SJCRH30 (cell line): ENCODE data around the gene AKAP9. TPM values are rescaled to one million over a fixed set of nuclear protein-coding genes. Genes with fewer than 3 reads are reported as not detected.
"Not testable (repeated sequence)": the region's sequence is repeated elsewhere in the genome, so short reads cannot be mapped to it uniquely, and the experiment has no call there.

ENCODE experiments used
- DNase-seq, 2 experiments: peaks; one replicate each; pipeline ENCODE4 v3.0.0-alpha.2; 2015 to 2020
- H3K27ac ChIP-seq: fragments of 250-450 bp; sonication (Bioruptor Pico); 2 replicates; pipeline ENCODE4 v1.5.1; 2020; ENCODE audit warnings: mild to moderate bottlenecking, moderate library complexity
- H3K27me3 ChIP-seq: fragments of 250-450 bp; sonication (Bioruptor Pico); 2 replicates; pipeline ENCODE4 v1.5.1; 2020; ENCODE audit warnings: mild to moderate bottlenecking, moderate library complexity
- H3K36me3 ChIP-seq: fragments of 250-450 bp; sonication (Bioruptor Pico); 2 replicates; pipeline ENCODE4 v1.5.1; 2020; ENCODE audit warnings: mild to moderate bottlenecking, moderate library complexity
- H3K4me1 ChIP-seq: fragments of 250-450 bp; sonication (Bioruptor Pico); 2 replicates; pipeline ENCODE4 v1.5.1; 2020; ENCODE audit warnings: mild to moderate bottlenecking, moderate library complexity
- H3K4me3 ChIP-seq: fragments of 250-450 bp; sonication (Bioruptor Pico); 2 replicates; pipeline ENCODE4 v1.5.1; 2020; ENCODE audit warnings: mild to moderate bottlenecking, moderate library complexity
- H3K9me3 ChIP-seq: fragments of 250-450 bp; sonication (Bioruptor Pico); replicated peaks from 2 replicates; pipeline ENCODE4 v1.5.1; 2020; ENCODE audit warnings: mild to moderate bottlenecking, moderate library complexity
- total RNA-seq: library from RNA; depleted of rRNA; stranded (reverse); fragments of >200 nt; shearing (Covaris generic); gene quantifications from 2 replicates; pipeline ENCODE4 v1.2.3, GENCODE V29; 2014; rRNA removed

The AKAP9 gene
- 49.8 and 69.9 TPM in 2 replicates for total RNA-seq

DNA sequence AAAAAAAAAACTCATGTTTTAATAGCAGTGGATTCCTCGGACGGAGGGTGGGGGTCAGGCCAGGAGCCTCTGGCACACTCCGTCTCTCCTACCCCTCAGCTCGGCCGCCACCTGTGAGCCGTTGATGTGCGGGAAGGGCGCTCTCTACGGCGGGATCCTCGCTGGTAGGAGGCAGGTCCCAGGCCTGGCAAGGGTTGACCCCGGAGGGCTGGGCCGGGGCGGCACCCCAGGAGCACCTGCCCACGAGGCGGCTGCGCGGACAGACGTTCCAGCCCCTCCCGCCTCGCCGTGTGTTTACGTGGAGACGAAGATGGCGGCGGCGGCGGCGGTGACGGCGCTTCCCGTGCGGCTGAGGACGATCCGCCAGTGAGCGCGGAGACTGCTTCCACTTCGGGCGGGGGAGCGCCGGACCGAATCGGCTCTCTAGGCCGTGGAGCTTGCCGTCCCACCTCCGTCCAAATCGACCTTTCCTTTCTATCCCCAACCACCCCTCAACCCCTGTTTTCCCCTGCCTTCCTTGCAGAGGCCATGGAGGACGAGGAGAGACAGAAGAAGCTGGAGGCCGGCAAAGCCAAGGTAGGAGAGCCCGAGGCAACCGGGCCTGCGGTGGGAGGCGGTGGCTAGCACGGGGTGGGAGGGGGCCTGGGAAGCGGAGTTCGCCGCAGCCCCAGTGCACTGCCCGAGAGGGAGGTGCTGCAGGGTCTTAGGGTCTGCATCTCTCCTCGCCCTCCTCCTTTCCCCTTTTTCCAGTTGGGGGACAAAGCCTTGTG is at the start of gene AKAP9:
AKAP9 (plus strand) TSS at position 291 of the 770 bp plus-strand sequence; CDS start at position 529, 238 bp downstream.
- peak within 1 kb of the TSS; percentile 92 for H3K27ac ChIP-seq
- no peaks in the 10 kb centered on the region for H3K36me3 ChIP-seq
- H3K4me3 ChIP-seq = peak within 1 kb of the TSS; percentile 94
- no peaks in the 10 kb centered on the region for H3K27me3 ChIP-seq
- H3K4me1 ChIP-seq = peaks cover 11% of the 10 kb centered on the region
- H3K9me3 ChIP-seq = no peaks in the 10 kb centered on the region
- DNase-seq = peak; percentile 89 to 90

DNA sequence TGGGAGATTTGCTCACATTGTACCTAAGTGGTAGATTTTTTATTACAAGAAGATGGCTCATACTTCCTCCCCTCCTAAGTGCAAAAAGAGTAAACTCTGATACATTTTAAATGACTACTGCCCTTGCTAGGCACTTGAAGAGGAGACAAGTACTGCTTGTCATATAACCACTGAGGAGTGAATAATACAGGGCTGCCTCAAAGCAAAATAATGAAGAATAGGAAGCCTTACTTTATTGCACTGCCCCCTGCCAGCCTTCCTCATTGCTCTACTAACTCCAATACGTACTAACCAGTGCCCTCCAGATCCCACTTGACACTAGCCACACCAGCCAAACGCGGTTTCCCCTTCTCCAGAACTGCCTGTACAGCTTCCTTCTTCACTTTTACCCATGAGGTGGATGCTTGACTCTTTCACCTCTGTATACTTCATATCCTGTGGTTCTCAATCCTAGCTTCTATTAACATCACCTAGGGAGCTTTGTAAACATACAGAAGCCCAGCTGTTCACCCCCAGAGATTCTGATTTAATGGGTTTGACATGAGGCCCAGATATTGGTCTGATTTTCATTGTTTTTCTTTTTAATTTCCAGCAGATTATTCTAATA is 48.5 kb upstream of the AKAP9 start:
- Histone ChIP-seq H3K27ac (peak overlapping the region; percentile 3; the same call in 1 of the 2 replicates), H3K27me3 (no peaks in the 10 kb centered on the region), H3K4me1 (peaks cover 20% of the 10 kb centered on the region), H3K36me3 (no peaks in the 10 kb centered on the region), H3K4me3 (no peak overlapping the region), H3K9me3 (no peaks in the 10 kb centered on the region)
- DNase-seq = peak in 1 of 2 experiments; percentile 47

GRCh38 chr7:91892821-91893340 is 47.8 kb upstream of the AKAP9 start:
- no peak overlapping the region for H3K4me3 ChIP-seq
- peaks cover 20% of the 10 kb centered on the region for H3K4me1 ChIP-seq
- peak; percentile 57 to 80 for DNase-seq
- no peaks in the 10 kb centered on the region for H3K36me3 ChIP-seq
- H3K27ac ChIP-seq = peak overlapping the region; percentile 3; the same call in 1 of the 2 replicates
- no peaks in the 10 kb centered on the region for H3K9me3 ChIP-seq
- no peaks in the 10 kb centered on the region for H3K27me3 ChIP-seq

- not testable (repeated sequence) for H3K9me3 ChIP-seq, H3K36me3 ChIP-seq, DNase-seq, H3K27ac ChIP-seq, H3K4me3 ChIP-seq, H3K27me3 ChIP-seq
- H3K4me1 ChIP-seq = peaks cover 20% of the 10 kb centered on the region
Observed at GRCh38 chr7:91893699-91894098, 47.0 kb upstream of the AKAP9 start.

- no peak overlapping the region for H3K4me3 ChIP-seq
- peak in 1 of 2 experiments; percentile 19 for DNase-seq
- peaks cover 20% of the 10 kb centered on the region for H3K4me1 ChIP-seq
- H3K9me3 ChIP-seq = no peaks in the 10 kb centered on the region
- no peaks in the 10 kb centered on the region for H3K36me3 ChIP-seq
- no peak overlapping the region for H3K27ac ChIP-seq
- no peaks in the 10 kb centered on the region for H3K27me3 ChIP-seq
Observed at GRCh38 chr7:91894781-91895480, 45.7 kb upstream of the AKAP9 start.

- Histone ChIP-seq H3K27me3 (no peaks in the 10 kb centered on the region), H3K4me3 (no peak overlapping the region), H3K27ac (no peak overlapping the region), H3K36me3 (no peaks in the 10 kb centered on the region), H3K4me1 (peaks cover 6% of the 10 kb centered on the region), H3K9me3 (no peaks in the 10 kb centered on the region; the same call in 1 of the 2 replicates)
- no peak for DNase-seq
Observed at GRCh38 chr7:91898240-91898992, 42.2 kb upstream of the AKAP9 start.

DNA sequence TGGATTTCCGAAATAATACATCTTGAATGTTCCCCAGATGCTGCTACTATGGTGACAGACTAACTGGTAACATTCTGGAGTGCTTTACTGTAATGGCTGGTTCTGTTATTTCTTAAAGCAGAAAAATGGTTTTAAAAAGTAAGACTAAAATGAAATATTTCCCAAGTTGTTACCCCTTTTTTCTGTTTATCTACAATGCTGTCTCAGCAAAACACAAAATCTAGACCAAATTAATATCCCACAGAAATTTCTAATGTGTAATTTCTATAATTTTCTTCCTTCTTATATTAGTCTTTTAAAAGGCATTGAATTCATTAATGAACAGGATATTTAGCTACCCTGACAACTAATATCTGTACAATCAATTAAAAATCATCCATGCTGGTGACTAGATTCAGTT is 41.1 kb upstream of the AKAP9 start:
- no peak overlapping the region for H3K4me3 ChIP-seq
- H3K9me3 ChIP-seq = no peaks in the 10 kb centered on the region; the same call in 1 of the 2 replicates
- DNase-seq = no peak
- peaks cover 5% of the 10 kb centered on the region for H3K4me1 ChIP-seq
- no peaks in the 10 kb centered on the region for H3K36me3 ChIP-seq
- no peak overlapping the region for H3K27ac ChIP-seq
- no peaks in the 10 kb centered on the region for H3K27me3 ChIP-seq

- H3K4me1 ChIP-seq = no peaks in the 10 kb centered on the region
- no peaks in the 10 kb centered on the region for H3K36me3 ChIP-seq
- H3K4me3 ChIP-seq = no peak overlapping the region
- DNase-seq = no peak
- H3K27ac ChIP-seq = no peak overlapping the region
- H3K9me3 ChIP-seq = peaks cover 8% of the 10 kb centered on the region; the same call in 1 of the 2 replicates
- H3K27me3 ChIP-seq = no peaks in the 10 kb centered on the region
Observed at GRCh38 chr7:91910171-91910570, 30.5 kb upstream of the AKAP9 start.

DNA sequence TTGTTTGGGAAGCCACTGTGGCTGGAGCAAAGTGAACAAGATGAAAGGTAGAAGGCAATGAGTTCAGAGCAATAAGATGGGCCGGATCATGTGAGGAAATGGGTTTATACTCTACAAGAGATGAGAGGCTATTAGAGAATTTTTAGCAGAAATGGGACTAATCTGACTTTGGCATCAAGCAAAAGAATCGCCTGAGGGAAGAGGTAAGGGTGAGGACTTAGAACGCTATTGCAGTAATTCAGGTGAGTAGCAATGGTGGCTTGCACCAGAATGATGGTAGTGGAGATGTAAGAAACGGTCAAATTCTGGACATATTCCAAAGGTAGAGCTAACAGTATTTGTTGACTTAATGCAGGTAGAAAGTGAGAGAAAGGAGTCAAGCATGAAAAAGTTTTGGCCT is 29.5 kb upstream of the AKAP9 start:
- no peaks in the 10 kb centered on the region for H3K36me3 ChIP-seq
- 0 out of 2 replicates have a peak, but pooled peaks cover 4% of the 10 kb centered on the region for H3K4me1 ChIP-seq
- H3K9me3 ChIP-seq = peaks cover 8% of the 10 kb centered on the region; the same call in 1 of the 2 replicates
- DNase-seq = no peak
- H3K27ac ChIP-seq = no peak overlapping the region
- no peak overlapping the region for H3K4me3 ChIP-seq
- no peaks in the 10 kb centered on the region for H3K27me3 ChIP-seq

DNA sequence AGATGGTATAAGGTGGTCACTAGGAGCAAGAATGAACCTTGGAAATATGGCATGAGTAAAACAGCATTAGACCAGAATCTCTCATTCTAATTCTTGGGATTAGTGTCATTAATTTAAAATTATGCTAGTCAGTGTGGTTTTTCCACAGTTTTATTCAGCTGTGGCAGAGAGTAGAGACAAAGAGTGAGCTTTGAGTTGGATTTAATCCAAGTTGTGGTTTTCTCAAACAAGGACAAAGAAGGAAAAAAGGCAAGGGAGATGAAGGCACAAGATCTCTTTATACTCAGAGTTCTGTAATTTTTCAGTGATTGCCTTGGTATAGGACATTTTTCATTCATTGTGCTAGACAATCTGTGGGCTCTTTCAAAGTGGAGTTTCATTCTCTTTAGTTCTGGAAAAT is 28.2 kb upstream of the AKAP9 start:
- H3K27me3 ChIP-seq = no peaks in the 10 kb centered on the region
- peak in 1 of 2 experiments; percentile 27 for DNase-seq
- no peaks in the 10 kb centered on the region for H3K36me3 ChIP-seq
- H3K4me1 ChIP-seq = 0 out of 2 replicates have a peak, but pooled peaks cover 4% of the 10 kb centered on the region
- H3K9me3 ChIP-seq = peaks cover 8% of the 10 kb centered on the region; the same call in 1 of the 2 replicates
- H3K27ac ChIP-seq = no peak overlapping the region
- H3K4me3 ChIP-seq = no peak overlapping the region

DNA sequence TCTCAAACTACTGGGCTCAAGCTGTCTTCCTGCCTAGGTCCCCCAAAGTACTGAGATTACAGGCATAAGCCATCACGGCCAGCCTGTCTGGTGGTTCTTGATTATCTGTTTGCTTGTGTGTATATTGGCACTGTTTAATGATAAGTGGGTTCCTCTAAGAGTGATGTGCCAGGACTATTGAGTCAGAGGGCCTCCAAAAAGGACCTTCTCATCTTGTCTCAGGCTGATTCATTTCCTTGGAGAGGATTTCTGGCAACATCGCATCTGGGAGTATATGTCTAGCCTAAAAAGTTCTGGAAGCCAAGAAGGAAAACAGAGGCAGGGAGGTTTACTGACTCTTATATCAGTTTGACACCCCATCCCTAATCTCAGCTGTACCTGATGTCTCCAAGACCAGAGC is 27.1 kb upstream of the AKAP9 start:
- Histone ChIP-seq H3K36me3 (no peaks in the 10 kb centered on the region), H3K27me3 (no peaks in the 10 kb centered on the region), H3K9me3 (peaks cover 8% of the 10 kb centered on the region; the same call in 1 of the 2 replicates), H3K27ac (no peak overlapping the region), H3K4me3 (no peak overlapping the region), H3K4me1 (0 out of 2 replicates have a peak, but pooled peaks cover 4% of the 10 kb centered on the region)
- no peak for DNase-seq

DNA sequence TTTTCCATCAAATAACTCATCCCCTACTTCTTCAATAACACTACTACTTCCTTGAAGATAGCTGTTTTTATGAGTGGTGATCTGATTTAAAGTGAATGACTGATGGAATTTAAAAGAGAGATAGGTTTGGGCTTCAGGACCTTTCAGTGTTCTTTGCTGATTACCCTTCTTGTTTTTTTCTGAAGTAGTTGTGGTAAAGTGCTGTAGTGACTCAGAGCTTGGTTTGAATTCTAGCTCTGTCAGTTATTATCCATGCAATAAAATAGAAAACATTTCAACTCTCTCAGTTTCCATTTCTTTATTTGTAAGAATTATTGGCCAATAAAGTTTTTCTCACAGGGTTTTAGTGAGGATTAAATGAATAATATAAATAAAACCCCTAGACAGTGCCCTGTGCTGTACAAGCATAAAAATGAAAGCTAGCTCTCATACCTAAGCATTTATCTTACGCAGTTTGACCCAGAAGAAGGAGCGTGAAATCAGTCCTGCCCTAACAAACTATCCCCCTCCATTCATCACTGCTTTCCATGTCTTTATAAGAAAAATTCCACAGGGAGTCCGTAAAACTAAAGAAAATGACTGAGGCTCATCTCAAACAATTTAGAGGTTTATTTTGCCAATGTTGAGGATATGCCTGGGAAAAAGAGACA is 25.1 kb upstream of the AKAP9 start:
- Histone ChIP-seq H3K27ac (peak overlapping the region; percentile 5; the same call in 1 of the 2 replicates), H3K9me3 (peaks cover 8% of the 10 kb centered on the region; the same call in 1 of the 2 replicates), H3K27me3 (no peaks in the 10 kb centered on the region), H3K4me3 (no peak overlapping the region), H3K4me1 (0 out of 2 replicates have a peak, but pooled peaks cover 4% of the 10 kb centered on the region), H3K36me3 (no peaks in the 10 kb centered on the region)
- no peak for DNase-seq

- no peak for DNase-seq
- Histone ChIP-seq H3K9me3 (peaks cover 8% of the 10 kb centered on the region; the same call in 1 of the 2 replicates), H3K27me3 (no peaks in the 10 kb centered on the region), H3K27ac (peak overlapping the region; percentile 5; the same call in 1 of the 2 replicates), H3K36me3 (no peaks in the 10 kb centered on the region), H3K4me3 (no peak overlapping the region), H3K4me1 (0 out of 2 replicates have a peak, but pooled peaks cover 4% of the 10 kb centered on the region)
Observed at GRCh38 chr7:91916051-91916440, 24.6 kb upstream of the AKAP9 start.
